ENCODE results near the gene SARM1. TPM values are rescaled to one million over a fixed set of nuclear protein-coding genes. Genes with fewer than 3 reads are reported as not detected.

The SARM1 gene
- total RNA-seq, 6 experiments from 2014 or later = 15.1 to 18.9 (median 16.8) TPM

DNA sequence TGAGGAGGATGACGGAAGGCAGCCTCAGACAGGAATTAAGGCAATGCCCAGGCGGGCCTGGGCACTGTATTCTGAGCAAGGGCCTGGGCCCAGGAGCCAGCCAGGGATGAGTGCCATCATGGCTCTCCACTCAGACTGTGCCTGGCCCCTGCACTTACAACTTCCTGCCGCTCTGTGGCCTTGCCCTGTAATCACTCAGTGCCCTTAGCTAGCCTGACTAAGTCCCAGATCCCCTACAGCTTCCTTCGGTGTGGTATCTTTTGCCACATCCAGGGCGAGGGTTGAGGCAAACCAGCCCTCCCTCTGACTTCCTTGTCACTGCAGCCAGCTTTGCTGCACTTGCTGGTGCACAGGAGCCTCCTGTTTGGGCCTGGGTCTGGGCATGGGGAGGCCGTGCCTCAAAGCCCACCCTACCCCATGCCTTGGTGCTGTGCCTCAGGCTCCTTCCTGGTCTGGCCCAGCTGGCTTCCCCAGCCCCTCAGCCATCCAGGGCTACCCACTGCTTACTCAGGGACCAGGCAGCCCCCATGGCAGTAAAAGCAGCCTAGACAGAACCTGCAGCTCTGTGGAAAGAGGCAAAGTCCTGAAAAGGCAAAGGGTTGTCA is 25.2 kb downstream of the SARM1 start:
- TF ChIP-seq CTCF (IDR thresholded peaks at IDR 0.05) = no peak
- Mint-ChIP-seq H3K27me3 (ENCODE audit: insufficient read depth) (0 out of 2 replicates have a peak, but pooled peaks cover 3% of the 10 kb centered on the region), H3K4me1 (ENCODE audit: low read depth) (peaks cover 34% of the 10 kb centered on the region), H3K9me3 (no peaks in the 10 kb centered on the region), H3K4me3 (no peak overlapping the region), H3K27ac (no peak overlapping the region), H3K36me3 (ENCODE audit: low read depth) (peaks cover 10% of the 10 kb centered on the region; the same call in 1 of the 2 replicates)
- DNase-seq = no peak

- no peak for DNase-seq
- H3K4me3 Mint-ChIP-seq = no peak overlapping the region
- no peak overlapping the region for H3K27ac Mint-ChIP-seq
- 0 out of 2 replicates have a peak, but pooled peaks cover 3% of the 10 kb centered on the region for H3K27me3 Mint-ChIP-seq (ENCODE audit: insufficient read depth)
- H3K9me3 Mint-ChIP-seq = no peaks in the 10 kb centered on the region
- peaks cover 34% of the 10 kb centered on the region for H3K4me1 Mint-ChIP-seq (ENCODE audit: low read depth)
- no peak for TF ChIP-seq CTCF (IDR thresholded peaks at IDR 0.05)
- peaks cover 10% of the 10 kb centered on the region; the same call in 1 of the 2 replicates for H3K36me3 Mint-ChIP-seq (ENCODE audit: low read depth)
Measured at GRCh38 chr17:28397275-28397674, 25.8 kb downstream of the SARM1 start.

DNA sequence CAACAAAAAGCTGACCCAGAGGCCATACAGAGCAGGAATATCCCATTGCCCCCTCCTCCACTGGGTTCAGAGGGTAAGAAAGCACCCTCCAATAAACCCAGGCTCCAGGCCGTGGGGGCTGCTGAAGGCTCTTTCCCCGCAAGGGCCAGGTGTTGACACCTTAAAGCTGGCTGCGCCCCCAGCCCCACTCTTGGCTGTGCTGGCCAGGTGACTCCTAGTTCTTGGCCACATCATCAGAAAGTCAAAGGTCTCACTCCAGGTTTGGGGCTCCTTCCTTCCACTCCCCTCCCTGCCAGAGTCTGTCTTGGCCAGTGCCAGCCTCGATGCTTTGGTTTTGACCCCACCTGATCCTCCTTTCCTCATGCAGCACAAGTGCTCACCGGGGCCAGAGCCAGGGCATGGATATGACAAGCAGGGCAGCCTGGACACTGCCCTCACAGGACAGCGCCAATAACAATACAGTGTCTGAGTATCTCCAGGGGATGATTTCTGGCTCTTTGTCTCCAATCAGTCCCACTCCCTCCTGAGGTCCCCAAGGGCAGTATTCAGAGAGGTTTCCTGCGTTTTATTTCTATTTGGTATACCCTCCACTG is 26.3 kb downstream of the SARM1 start:
- H3K27ac Mint-ChIP-seq = 0 out of 2 replicates have a peak overlapping the region, but pooled peaks have one; percentile 6
- no peak for DNase-seq
- H3K36me3 Mint-ChIP-seq (ENCODE audit: low read depth) = peaks cover 10% of the 10 kb centered on the region; the same call in 1 of the 2 replicates
- no peak for TF ChIP-seq CTCF (IDR thresholded peaks at IDR 0.05)
- no peaks in the 10 kb centered on the region for H3K9me3 Mint-ChIP-seq
- no peak overlapping the region for H3K4me3 Mint-ChIP-seq
- H3K4me1 Mint-ChIP-seq (ENCODE audit: low read depth) = peaks cover 34% of the 10 kb centered on the region
- H3K27me3 Mint-ChIP-seq (ENCODE audit: insufficient read depth) = 0 out of 2 replicates have a peak, but pooled peaks cover 3% of the 10 kb centered on the region

- peaks cover 34% of the 10 kb centered on the region for H3K4me1 Mint-ChIP-seq (ENCODE audit: low read depth)
- DNase-seq = no peak
- no peak for TF ChIP-seq CTCF (IDR thresholded peaks at IDR 0.05)
- H3K36me3 Mint-ChIP-seq (ENCODE audit: low read depth) = peaks cover 10% of the 10 kb centered on the region; the same call in 1 of the 2 replicates
- H3K9me3 Mint-ChIP-seq = no peaks in the 10 kb centered on the region
- peaks cover 5% of the 10 kb centered on the region; the same call in 1 of the 2 replicates for H3K27me3 Mint-ChIP-seq (ENCODE audit: insufficient read depth)
- no peak overlapping the region for H3K4me3 Mint-ChIP-seq
- peak overlapping the region; percentile 6; the same call in 1 of the 2 replicates for H3K27ac Mint-ChIP-seq
Measured at GRCh38 chr17:28398280-28398981, 26.9 kb downstream of the SARM1 start.

- Mint-ChIP-seq H3K27ac (no peak overlapping the region), H3K27me3 (ENCODE audit: insufficient read depth) (peaks cover 13% of the 10 kb centered on the region), H3K36me3 (ENCODE audit: low read depth) (peaks cover 10% of the 10 kb centered on the region; the same call in 1 of the 2 replicates), H3K9me3 (no peaks in the 10 kb centered on the region), H3K4me3 (no peak overlapping the region), H3K4me1 (ENCODE audit: low read depth) (peaks cover 20% of the 10 kb centered on the region)
- DNase-seq = no peak
- TF ChIP-seq CTCF (IDR thresholded peaks at IDR 0.05) = no peak
Measured at GRCh38 chr17:28399808-28400207, 28.3 kb downstream of the SARM1 start.

Data from HFFc6 (cell line).